Measurements from ENCODE around the gene CELA2A. TPM values are rescaled to one million over a fixed set of nuclear protein-coding genes. Genes with fewer than 3 reads are reported as not detected.
A peak's percentile ranks its signal among the peaks of the same experiment; 100 is the strongest.

CELA2A gene
- total and polyA plus RNA-seq, 4 experiments from 2014 or later = not detected

GRCh38 chr1:15411593-15412137 is 44.9 kb upstream of the CELA2A start:
- Mint-ChIP-seq H3K27ac (peak overlapping the region; percentile 92 to 97 (median 96)), H3K4me1 (peaks cover 41 to 86% (median 58%) of the 10 kb centered on the region in 4 donors), H3K27me3 (no peaks in the 10 kb centered on the region), H3K36me3 (peaks cover 4 to 37% of the 10 kb centered on the region in 2 donors), H3K4me3 (peak overlapping the region; percentile 89 to 95 (median 93)), H3K9me3 (no peaks in the 10 kb centered on the region)
- no peaks in the 10 kb centered on the region for H3K9me3 ChIP-seq (ENCODE audit: control insufficient read depth in 1 of 2, low read length in 2 of 2)
- H3K4me1 ChIP-seq (ENCODE audit: insufficient read depth, low read length) = peaks cover 63% of the 10 kb centered on the region
- H3K4me3 ChIP-seq (ENCODE audit: low read length in 2 of 2) = peak overlapping the region; percentile 76 to 94
- intact Hi-C loops (cut with micrococcal nuclease) = loop anchor here (2.0 kb wide), 1 partner anchor 113 kb away; the partner anchor contains the start of gene CASP9
- H3K27me3 ChIP-seq (ENCODE audit: insufficient read depth, low read length) = no peaks in the 10 kb centered on the region
- ChIA-PET CTCF (ENCODE audit: partially characterized antibody) (interaction anchor here (1.0 to 2.2 kb wide), 3 partner anchors 8 to 88 kb away, joined by 4 to 8 read pairs (median 7); no protein-coding TSS in a partner anchor), POLR2A (ENCODE audit: partially characterized antibody) (interaction anchor here (1.6 to 2.5 kb wide), 3 partner anchors 20 to 88 kb away, joined by 5 to 9 read pairs (median 6); no protein-coding TSS in a partner anchor)
- H3K27ac ChIP-seq (ENCODE audit: low read depth, low read length) = peak overlapping the region; percentile 92
- peaks cover 6% of the 10 kb centered on the region for H3K36me3 ChIP-seq (ENCODE audit: insufficient read depth, low read length)
- DNase-seq = peak in 4 of 5 donors; percentile 35 to 76 (median 42)

GRCh38 chr1:15412175-15412800 is 44.2 kb upstream of the CELA2A start:
- peaks cover 44 to 86% (median 60%) of the 10 kb centered on the region in 4 donors for H3K4me1 Mint-ChIP-seq
- H3K27ac ChIP-seq (ENCODE audit: low read depth, low read length) = peak overlapping the region; percentile 92
- intact Hi-C loops (cut with micrococcal nuclease) = no loop called here
- H3K9me3 Mint-ChIP-seq = no peaks in the 10 kb centered on the region
- H3K4me1 ChIP-seq (ENCODE audit: insufficient read depth, low read length) = peaks cover 69% of the 10 kb centered on the region
- H3K4me3 Mint-ChIP-seq = peak overlapping the region; percentile 89 to 95 (median 93)
- ChIA-PET CTCF (ENCODE audit: partially characterized antibody) (interaction anchor here (1.0 to 2.2 kb wide), 3 partner anchors 8 to 89 kb away, joined by 4 to 8 read pairs (median 7); no protein-coding TSS in a partner anchor), POLR2A (ENCODE audit: partially characterized antibody) (interaction anchor here (1.6 to 2.5 kb wide), 3 partner anchors 19 to 89 kb away, joined by 5 to 9 read pairs (median 6); no protein-coding TSS in a partner anchor)
- H3K9me3 ChIP-seq (ENCODE audit: control insufficient read depth in 1 of 2, low read length in 2 of 2) = no peaks in the 10 kb centered on the region
- DNase-seq = peak in 4 of 5 donors; percentile 26 to 84 (median 36)
- H3K36me3 ChIP-seq (ENCODE audit: insufficient read depth, low read length) = peaks cover 6% of the 10 kb centered on the region
- H3K4me3 ChIP-seq (ENCODE audit: low read length in 2 of 2) = peak overlapping the region in 1 of 2 donors; percentile 76
- peaks cover 4 to 38% of the 10 kb centered on the region in 2 donors for H3K36me3 Mint-ChIP-seq
- H3K27me3 ChIP-seq (ENCODE audit: insufficient read depth, low read length) = no peaks in the 10 kb centered on the region
- no peaks in the 10 kb centered on the region for H3K27me3 Mint-ChIP-seq
- peak overlapping the region; percentile 92 to 97 (median 96) for H3K27ac Mint-ChIP-seq

- Mint-ChIP-seq H3K4me3 (peak overlapping the region in 6 of 8 donors; percentile 12 to 95 (median 94)), H3K9me3 (no peaks in the 10 kb centered on the region), H3K36me3 (peaks cover 4 to 42% of the 10 kb centered on the region in 2 donors), H3K27ac (peak overlapping the region; percentile 92 to 97 (median 96)), H3K27me3 (no peaks in the 10 kb centered on the region), H3K4me1 (peaks cover 48 to 86% (median 64%) of the 10 kb centered on the region in 4 donors)
- peak overlapping the region; percentile 92 for H3K27ac ChIP-seq (ENCODE audit: low read depth, low read length)
- H3K4me1 ChIP-seq (ENCODE audit: insufficient read depth, low read length) = peaks cover 75% of the 10 kb centered on the region
- H3K27me3 ChIP-seq (ENCODE audit: insufficient read depth, low read length) = no peaks in the 10 kb centered on the region
- no peak overlapping the region for H3K4me3 ChIP-seq (ENCODE audit: low read length in 2 of 2)
- H3K36me3 ChIP-seq (ENCODE audit: insufficient read depth, low read length) = peaks cover 6% of the 10 kb centered on the region
- no peaks in the 10 kb centered on the region for H3K9me3 ChIP-seq (ENCODE audit: control insufficient read depth in 1 of 2, low read length in 2 of 2)
- POLR2A ChIA-PET (ENCODE audit: partially characterized antibody) = interaction anchor here (1.6 to 2.5 kb wide), 3 partner anchors 19 to 90 kb away, joined by 5 to 9 read pairs (median 6); no protein-coding TSS in a partner anchor
- no peak for DNase-seq
- CTCF ChIA-PET (ENCODE audit: partially characterized antibody) = interaction anchor here (1.0 to 2.2 kb wide), 3 partner anchors 7 to 89 kb away, joined by 4 to 8 read pairs (median 7); no protein-coding TSS in a partner anchor
- intact Hi-C loops (cut with micrococcal nuclease) = no loop called here
Observed at GRCh38 chr1:15412843-15413242, 43.7 kb upstream of the CELA2A start.

- no peaks in the 10 kb centered on the region for H3K27me3 Mint-ChIP-seq
- Histone ChIP-seq H3K4me1 (ENCODE audit: insufficient read depth, low read length) (peaks cover 78% of the 10 kb centered on the region), H3K9me3 (ENCODE audit: control insufficient read depth in 1 of 2, low read length in 2 of 2) (no peaks in the 10 kb centered on the region), H3K36me3 (ENCODE audit: insufficient read depth, low read length) (peaks cover 6% of the 10 kb centered on the region), H3K27ac (ENCODE audit: low read depth, low read length) (peak overlapping the region; percentile 92), H3K4me3 (ENCODE audit: low read length in 2 of 2) (no peak overlapping the region), H3K27me3 (ENCODE audit: insufficient read depth, low read length) (no peaks in the 10 kb centered on the region)
- ChIA-PET CTCF (ENCODE audit: partially characterized antibody) (interaction anchor here (1.0 to 1.2 kb wide), 2 partner anchors 11 to 90 kb away, joined by 3 read pairs; no protein-coding TSS in a partner anchor), POLR2A (ENCODE audit: partially characterized antibody) (interaction anchor here (1.0 kb wide), 1 partner anchor 19 kb away, joined by 3 read pairs; no protein-coding TSS in a partner anchor)
- intact Hi-C loops (cut with micrococcal nuclease) = no loop called here
- no peaks in the 10 kb centered on the region for H3K9me3 Mint-ChIP-seq
- H3K4me3 Mint-ChIP-seq = peak overlapping the region in 4 of 8 donors; percentile 42 to 93 (median 54)
- H3K36me3 Mint-ChIP-seq = peaks cover 4 to 42% of the 10 kb centered on the region in 2 donors
- no peak for DNase-seq
- H3K4me1 Mint-ChIP-seq = peaks cover 49 to 86% (median 66%) of the 10 kb centered on the region in 4 donors
- H3K27ac Mint-ChIP-seq = peak overlapping the region; percentile 56 to 97 (median 93)
Observed at GRCh38 chr1:15413563-15414444, 42.7 kb upstream of the CELA2A start.

- Mint-ChIP-seq H3K9me3 (no peaks in the 10 kb centered on the region), H3K27me3 (no peaks in the 10 kb centered on the region), H3K36me3 (peaks cover 4 to 42% of the 10 kb centered on the region in 2 donors), H3K27ac (peak overlapping the region in 6 of 7 donors; percentile 91 to 97 (median 94)), H3K4me1 (peaks cover 45 to 84% (median 63%) of the 10 kb centered on the region in 4 donors), H3K4me3 (peak overlapping the region in 2 of 8 donors; percentile 43 to 77)
- Histone ChIP-seq H3K27me3 (ENCODE audit: insufficient read depth, low read length) (no peaks in the 10 kb centered on the region), H3K27ac (ENCODE audit: low read depth, low read length) (no peak overlapping the region), H3K9me3 (ENCODE audit: control insufficient read depth in 1 of 2, low read length in 2 of 2) (no peaks in the 10 kb centered on the region), H3K4me1 (ENCODE audit: insufficient read depth, low read length) (peaks cover 79% of the 10 kb centered on the region), H3K4me3 (ENCODE audit: low read length in 2 of 2) (no peak overlapping the region), H3K36me3 (ENCODE audit: insufficient read depth, low read length) (peaks cover 6% of the 10 kb centered on the region)
- no peak for DNase-seq
- intact Hi-C loops (cut with micrococcal nuclease) = no loop called here
- ChIA-PET POLR2A (ENCODE audit: partially characterized antibody) (interaction anchor here (1.0 kb wide), 1 partner anchor 18 kb away, joined by 3 read pairs; no protein-coding TSS in a partner anchor), CTCF (ENCODE audit: partially characterized antibody) (interaction anchor here (1.0 to 1.2 kb wide), 2 partner anchors 10 to 90 kb away, joined by 3 read pairs; no protein-coding TSS in a partner anchor)
Observed at GRCh38 chr1:15414445-15414983, 42.0 kb upstream of the CELA2A start.
